Measurements from ENCODE around the gene CCNJL.

- TF ChIP-seq CTCF (conservative IDR thresholded peaks at IDR 0.05 in 1 of 2, IDR thresholded peaks at IDR 0.05 in 1 of 2; ENCODE audit: extremely low read depth in 1 of 2, insufficient read depth in 1 of 2, low read depth in 1 of 2, low read length in 2 of 2) (no peak), EZH2 (IDR thresholded peaks at IDR 0.05; ENCODE audit: borderline replicate concordance, low read length) (no peak)
Measured at GRCh38 chr5:160286947-160287346, 25.4 kb downstream of the CCNJL start.
